HEK293T (cell line): ENCODE results near the gene TMEM86B.

ENCODE experiments used
- ARNT ChIP-seq: fragments of 450-650 bp; IDR thresholded peaks from 2 replicates; pipeline ENCODE4 v1.6.1; 2017; ENCODE audit warnings: mild to moderate bottlenecking
- BHLHE40 ChIP-seq: fragments of 450-650 bp; IDR thresholded peaks from 2 replicates; pipeline ENCODE4 v1.6.1; 2016; ENCODE audit warnings: mild to moderate bottlenecking, moderate library complexity, borderline replicate concordance
- SP1 ChIP-seq: fragments of 450-650 bp; IDR thresholded peaks from 2 replicates; pipeline ENCODE4 v1.6.1; 2017
- TF ChIP-seq, protein P1 (sequence below): fragments of 450-650 bp; IDR thresholded peaks from 2 replicates; pipeline ENCODE4 v1.6.1; 2016

DNA sequence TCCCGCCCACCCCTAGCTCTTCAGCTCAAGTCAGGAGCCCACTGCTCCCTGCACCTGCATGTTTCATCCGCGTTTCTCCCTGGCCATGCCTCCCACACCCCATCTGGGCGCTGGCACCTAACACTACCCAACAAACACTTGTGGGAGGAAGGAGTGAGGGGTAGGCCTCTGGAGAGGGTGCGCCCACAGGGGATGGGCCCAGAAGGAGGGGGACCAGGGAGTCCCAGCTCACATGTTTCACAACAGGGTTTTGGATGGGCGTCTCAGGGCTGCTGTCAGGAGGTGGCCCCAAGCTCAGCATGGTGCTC is 12.1 kb upstream of the TMEM86B start:
- TF ChIP-seq ARNT: no peak
- TF ChIP-seq SP1: no peak
- TF ChIP-seq, protein P1, sequence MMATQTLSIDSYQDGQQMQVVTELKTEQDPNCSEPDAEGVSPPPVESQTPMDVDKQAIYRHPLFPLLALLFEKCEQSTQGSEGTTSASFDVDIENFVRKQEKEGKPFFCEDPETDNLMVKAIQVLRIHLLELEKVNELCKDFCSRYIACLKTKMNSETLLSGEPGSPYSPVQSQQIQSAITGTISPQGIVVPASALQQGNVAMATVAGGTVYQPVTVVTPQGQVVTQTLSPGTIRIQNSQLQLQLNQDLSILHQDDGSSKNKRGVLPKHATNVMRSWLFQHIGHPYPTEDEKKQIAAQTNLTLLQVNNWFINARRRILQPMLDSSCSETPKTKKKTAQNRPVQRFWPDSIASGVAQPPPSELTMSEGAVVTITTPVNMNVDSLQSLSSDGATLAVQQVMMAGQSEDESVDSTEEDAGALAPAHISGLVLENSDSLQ: no peak
- no peak for TF ChIP-seq BHLHE40
